ENCODE measurements around the gene AIM2.
"Not testable (repeated sequence)": the region's sequence is repeated elsewhere in the genome, so short reads cannot be mapped to it uniquely, and the experiment has no call there.

AIM2 gene

GRCh38 chr1:159077120-159077961, 775 bp upstream of the AIM2 start:
- no peak for DNase-seq

- peak; percentile 76 to 86 for DNase-seq
Measured at GRCh38 chr1:159071970-159072582, 4.5 kb downstream of the AIM2 start.

GRCh38 chr1:159068886-159069285, 7.7 kb downstream of the AIM2 start:
- no peak for DNase-seq

- peak; percentile 82 to 91 for DNase-seq
Measured at GRCh38 chr1:159067699-159068621, 8.6 kb downstream of the AIM2 start.

GRCh38 chr1:159066108-159066507, 10.5 kb downstream of the AIM2 start:
- DNase-seq = no peak

- no peak for DNase-seq
Measured at GRCh38 chr1:159065106-159065505, 11.5 kb downstream of the AIM2 start.

GRCh38 chr1:159058751-159059150, 17.8 kb downstream of the AIM2 start:
- no peak for DNase-seq

GRCh38 chr1:159056069-159056698, 20.4 kb downstream of the AIM2 start:
- peak; percentile 38 to 43 for DNase-seq

GRCh38 chr1:159055181-159055641, 21.4 kb downstream of the AIM2 start:
- DNase-seq = peak; percentile 68 to 70

GRCh38 chr1:159054427-159054826, 22.1 kb downstream of the AIM2 start:
- no peak for DNase-seq

- DNase-seq = no peak
Measured at GRCh38 chr1:159051436-159051835, 25.1 kb downstream of the AIM2 start.

GRCh38 chr1:159046486-159046885, 30.1 kb downstream of the AIM2 start:
- not testable (repeated sequence) for DNase-seq

- DNase-seq = no peak
Measured at GRCh38 chr1:159040893-159041724, 35.5 kb downstream of the AIM2 start.

GRCh38 chr1:159040206-159040605, 36.4 kb downstream of the AIM2 start:
- DNase-seq = no peak

GRCh38 chr1:159030877-159031447, 45.6 kb downstream of the AIM2 start:
- no peak for DNase-seq

- DNase-seq = no peak
Measured at GRCh38 chr1:159030311-159030710, 46.3 kb downstream of the AIM2 start.

GRCh38 chr1:159026841-159027240, 49.7 kb downstream of the AIM2 start:
- DNase-seq = not testable (repeated sequence)

GRCh38 chr1:159025043-159025442, 51.5 kb downstream of the AIM2 start:
- no peak for DNase-seq

- DNase-seq = no peak
Measured at GRCh38 chr1:159023723-159024122, 52.8 kb downstream of the AIM2 start.

GRCh38 chr1:159015440-159015909, 61.1 kb downstream of the AIM2 start:
- DNase-seq = peak; percentile 99

- DNase-seq = no peak
Measured at GRCh38 chr1:159014851-159015250, 61.7 kb downstream of the AIM2 start.
